HG02885 (cell line): ENCODE data around the gene SRPX.

Experiments used
- ATAC-seq: cut with Tn5 transposase; IDR thresholded peaks from one replicate; pipeline ENCODE4 v1.9.1; 2021; ENCODE audit warnings: mild to moderate bottlenecking; ENCODE audit not compliant: unreplicated experiment, poor library complexity

The SRPX gene

DNA sequence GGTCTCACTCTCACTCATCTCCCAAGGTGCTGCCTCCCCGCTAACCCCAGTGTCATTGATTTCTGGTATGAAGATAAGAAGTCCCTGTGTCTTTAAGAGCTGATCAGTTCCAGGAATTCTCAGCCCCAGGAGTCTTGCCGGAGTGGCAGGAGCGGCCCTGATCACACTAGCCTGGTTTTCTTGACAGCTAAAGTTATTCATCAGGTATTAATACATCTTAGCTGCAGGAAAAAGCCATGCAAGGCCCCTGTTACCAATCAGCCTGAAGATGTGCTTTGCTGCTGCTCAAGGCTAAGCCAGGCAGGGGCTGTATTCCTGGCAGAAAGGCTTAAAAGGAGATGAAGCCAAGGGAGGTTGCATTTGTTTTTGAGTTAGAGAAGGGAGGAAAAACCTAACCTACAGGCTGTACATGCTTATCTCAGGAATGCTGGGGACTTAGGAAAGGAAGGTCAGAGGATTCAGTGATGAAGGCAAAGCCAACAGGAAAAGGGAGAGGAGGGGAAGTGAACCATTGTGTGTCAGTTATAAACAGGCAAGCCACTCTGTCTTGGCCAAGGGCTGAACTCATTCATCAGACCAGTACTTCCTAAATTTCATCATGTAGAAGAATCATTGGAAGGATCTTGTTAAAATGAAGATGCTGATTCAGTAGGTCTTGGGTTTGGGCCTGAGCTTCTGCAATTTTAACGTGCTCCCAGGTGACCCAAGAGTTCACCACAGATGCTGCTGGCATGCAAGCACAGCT lies 8.6 kb downstream of the SRPX start:
- no peak for ATAC-seq

DNA sequence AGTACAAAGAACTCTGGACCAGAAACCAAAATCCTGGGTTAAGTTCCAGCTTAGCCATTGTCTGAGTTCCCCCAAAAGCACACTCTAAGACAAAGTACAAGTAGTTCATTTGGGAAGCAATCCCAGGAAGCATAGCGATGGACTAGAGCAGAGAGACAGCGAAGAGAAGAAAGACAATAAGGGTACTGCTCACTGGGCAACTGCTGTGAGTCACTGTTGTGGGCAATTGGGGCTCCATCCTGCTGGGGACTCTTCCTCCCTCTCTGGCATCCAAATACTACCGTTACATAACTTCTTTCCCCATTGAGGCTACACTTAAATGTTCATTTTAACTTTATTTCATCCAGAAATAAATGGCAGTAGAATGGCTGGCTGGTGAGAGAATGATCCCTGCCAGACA lies 14.1 kb downstream of the SRPX start:
- no peak for ATAC-seq

DNA sequence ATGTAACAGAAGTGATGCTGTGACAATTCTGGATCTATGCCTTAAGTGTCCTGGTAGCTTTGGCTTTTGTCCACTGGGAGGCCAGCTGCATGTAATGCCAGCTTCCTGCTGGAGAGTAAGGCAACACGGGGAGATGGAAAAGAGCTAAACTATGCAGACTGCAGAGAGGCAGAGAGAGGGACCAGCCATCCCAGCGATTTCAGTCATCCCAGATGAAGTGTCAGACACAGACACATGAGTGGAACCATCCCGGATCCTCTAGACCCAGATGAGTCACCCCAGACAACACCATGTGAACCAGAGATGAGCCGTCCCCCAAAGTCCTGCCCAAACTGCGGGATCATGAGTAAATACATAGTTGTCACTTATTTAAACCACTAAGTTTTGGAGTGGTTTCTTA lies 14.6 kb downstream of the SRPX start:
- ATAC-seq = no peak

DNA sequence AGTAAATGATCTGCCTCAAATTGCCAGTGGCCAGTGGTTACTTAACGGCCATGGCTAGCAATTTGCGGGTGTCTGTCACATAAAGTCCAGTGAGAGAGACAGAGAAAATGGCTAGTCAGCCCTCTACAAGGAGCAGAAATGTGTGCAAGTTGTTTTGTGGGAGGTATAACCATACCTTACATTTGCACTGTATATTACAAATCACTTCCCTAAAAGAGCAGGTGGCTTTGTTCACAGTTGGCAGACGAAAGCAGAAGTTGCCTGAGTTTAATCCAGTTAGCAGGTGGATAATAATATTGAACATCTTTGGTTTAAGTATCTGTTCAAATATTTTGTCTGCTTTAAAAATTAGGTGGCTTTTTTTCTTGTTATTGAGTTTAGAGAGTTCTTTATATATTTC lies 15.6 kb downstream of the SRPX start:
- peak; percentile 81 for ATAC-seq

DNA sequence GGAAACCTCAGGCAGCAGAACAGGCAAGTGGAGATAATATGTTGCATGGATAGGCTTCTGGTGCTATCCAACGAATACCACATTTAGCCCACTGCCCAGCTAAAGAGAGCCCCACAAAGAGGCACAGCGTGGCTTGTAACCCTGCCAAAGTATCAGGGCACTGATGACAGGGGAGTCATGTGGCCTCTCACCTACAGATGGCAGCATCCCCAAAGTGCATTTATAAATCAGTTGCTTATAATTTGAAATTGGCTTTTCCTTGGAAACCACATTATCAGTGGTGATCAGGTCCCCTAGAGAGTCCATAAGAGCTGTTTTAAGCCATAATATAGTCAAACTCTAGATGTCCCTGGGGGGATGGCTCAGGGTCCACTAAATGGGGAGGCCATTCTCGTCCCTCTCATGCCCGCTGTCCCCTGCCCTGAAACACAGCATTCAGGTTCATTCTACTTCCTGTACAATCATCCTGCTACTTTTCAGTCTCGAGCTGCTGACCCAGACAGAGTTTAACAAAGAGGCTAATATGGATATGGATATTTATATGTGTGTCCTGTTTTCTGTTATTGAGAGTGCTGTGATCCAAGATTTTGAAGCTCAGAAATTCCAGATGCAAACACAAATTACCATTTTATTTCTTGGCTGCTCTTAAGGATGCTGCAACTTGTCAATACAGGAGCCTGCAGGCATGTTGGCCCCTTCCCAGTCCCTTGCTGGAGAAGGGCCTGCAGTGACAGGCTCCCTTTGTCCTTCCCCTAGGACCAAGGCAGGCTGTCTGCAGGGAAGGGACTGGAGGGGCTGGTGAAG lies 28.5 kb downstream of the SRPX start:
- ATAC-seq = peak; percentile 80

DNA sequence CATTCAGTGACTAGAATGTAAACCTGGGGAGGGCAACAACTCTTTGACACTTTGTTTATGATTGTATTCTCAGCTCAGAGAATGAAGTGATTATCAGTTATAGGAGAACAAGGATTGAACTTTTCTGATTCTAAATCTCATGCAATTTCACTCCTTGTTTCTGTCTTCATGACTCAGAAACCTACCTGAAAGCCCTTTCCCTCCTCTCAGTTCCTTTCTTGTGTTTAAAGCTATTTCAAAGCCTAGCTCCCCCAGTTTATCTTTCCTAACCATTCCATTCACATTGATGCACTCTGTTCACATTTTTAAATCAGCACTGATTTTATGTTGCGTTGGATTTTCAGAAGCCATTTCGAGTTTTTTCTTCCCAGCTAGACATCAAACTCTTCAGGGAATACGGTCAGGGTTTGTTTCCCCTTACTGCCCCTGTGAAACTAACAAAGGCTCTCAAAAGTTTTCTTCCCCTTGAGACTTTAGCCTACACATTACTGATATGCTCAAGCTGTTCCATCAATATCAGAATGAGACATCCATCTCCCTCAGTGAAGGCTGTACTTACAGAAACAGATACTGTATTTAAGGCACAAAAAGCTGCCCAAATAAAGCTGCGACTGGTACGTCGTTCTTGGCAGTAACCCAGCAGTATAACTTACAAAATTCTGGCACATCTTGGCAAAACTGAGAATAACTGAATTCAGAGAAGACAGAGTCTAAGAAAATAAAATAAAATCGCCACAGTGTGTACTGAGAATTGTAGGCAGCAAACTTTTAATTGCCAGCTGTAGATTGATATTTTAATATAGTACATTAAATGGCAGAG lies 31.0 kb downstream of the SRPX start:
- no peak for ATAC-seq

DNA sequence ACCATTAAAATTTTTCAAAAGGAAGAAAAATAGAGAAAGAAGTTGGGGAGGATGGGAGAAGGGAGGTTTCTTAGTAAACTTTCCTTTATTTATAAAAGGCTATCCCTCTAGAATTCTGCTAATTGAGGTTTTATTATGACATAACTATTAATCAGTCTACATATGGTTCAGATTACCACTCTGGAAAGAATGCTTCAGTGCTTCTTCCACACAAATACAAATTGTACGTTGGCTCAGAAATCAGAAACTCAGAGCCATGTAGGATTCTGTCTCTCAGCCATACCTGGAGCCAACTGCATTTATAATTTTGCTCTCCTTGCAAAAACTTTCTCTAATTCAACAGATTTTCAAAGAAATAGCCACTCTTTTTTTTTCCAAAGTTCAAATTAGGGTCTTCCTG lies 37.1 kb downstream of the SRPX start:
- no peak for ATAC-seq

DNA sequence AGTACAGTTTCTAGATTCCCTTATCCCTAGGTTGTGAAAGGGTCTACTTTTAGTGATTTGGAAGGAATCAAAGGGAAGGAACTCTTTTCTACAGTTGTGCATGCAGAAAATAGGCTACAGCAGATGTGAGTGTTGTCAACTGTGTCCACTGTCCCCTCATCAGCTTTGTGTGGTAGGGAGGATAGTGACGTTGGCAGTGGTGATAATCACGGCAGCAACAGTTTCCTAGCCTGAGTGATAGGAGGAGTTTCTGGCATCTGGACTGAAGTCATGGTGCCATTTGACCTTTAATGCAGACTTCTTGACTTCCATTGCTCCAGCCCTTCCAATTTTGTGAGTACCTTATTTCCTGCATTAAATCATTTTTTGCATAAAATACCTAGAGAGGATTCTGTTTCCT lies 39.3 kb downstream of the SRPX start:
- ATAC-seq = no peak

DNA sequence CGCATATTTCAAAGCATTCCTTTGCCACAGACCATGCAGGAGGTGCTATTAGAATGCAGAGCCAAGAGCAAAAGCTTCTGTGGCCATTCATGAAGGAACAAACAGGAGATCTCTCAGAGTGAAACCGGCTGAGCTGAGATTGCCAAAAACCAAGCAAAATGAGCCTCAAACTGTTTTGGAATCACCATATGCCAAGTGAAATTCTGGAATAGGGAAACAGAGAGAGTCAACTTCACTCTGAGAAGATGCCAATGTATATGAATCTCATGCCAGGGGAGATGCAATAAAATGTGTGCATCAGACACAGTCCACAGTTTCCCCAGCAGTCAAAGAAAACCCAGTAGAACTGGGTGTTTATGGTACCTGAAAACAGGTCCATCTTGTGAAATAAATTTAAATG lies 42.3 kb downstream of the SRPX start:
- no peak for ATAC-seq

DNA sequence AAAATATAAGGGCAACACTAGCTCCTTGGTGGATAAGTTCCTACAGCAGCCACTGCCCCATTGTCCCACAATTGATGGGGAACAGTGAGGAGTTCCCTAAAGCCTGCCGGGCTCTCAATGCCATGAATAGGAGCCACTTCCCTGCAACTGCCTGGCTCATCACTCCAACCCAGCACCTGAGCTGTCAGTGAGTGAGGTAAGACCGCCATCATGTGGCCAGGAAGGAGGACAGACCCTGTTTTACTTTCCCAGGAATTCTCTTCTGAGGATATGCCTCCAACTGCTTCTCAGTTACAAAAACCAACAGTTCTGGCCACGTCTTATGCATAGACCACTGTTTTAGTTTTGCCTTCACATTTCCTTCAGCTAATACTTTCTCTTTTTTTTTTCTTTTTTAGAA lies 45.5 kb downstream of the SRPX start:
- no peak for ATAC-seq

DNA sequence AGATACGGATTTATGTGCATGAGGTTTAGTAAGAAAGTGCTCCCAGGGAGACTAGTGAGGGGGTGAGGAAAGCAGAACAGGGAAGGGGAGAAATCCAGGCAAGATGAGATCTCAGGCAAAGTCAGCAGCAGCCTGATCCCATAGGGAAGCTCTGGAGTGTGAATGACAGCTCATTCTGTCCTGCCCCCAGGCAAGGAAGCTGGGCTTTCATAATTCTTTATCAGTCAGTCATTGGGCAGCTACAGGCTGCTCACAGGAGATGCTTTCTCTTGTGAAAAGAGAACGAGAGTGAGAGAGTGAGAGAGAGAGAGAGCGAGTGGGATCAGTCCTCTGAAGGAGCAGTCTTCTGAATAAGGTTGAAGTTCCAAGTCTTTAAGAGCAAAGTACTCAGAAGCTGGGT lies 48.1 kb downstream of the SRPX start:
- no peak for ATAC-seq

DNA sequence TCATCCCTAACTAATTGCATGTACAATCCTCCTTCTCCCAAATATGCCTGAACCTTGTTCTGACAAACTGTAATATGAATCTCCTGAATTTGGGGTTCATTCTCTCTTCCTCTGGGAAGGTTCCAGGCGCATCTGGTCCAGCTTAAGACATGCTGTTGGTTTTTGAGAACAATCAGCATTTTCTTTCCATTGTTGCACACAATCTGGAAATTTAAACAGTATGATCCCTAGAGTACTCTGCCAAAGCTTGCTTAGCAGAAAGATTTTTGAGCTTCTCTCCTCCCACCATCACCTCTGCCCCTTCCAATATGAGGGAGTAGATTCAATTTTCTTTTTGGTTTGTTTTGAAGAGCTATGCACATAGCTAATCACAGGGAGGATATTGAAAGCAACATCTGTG lies 50.1 kb downstream of the SRPX start:
- no peak for ATAC-seq

DNA sequence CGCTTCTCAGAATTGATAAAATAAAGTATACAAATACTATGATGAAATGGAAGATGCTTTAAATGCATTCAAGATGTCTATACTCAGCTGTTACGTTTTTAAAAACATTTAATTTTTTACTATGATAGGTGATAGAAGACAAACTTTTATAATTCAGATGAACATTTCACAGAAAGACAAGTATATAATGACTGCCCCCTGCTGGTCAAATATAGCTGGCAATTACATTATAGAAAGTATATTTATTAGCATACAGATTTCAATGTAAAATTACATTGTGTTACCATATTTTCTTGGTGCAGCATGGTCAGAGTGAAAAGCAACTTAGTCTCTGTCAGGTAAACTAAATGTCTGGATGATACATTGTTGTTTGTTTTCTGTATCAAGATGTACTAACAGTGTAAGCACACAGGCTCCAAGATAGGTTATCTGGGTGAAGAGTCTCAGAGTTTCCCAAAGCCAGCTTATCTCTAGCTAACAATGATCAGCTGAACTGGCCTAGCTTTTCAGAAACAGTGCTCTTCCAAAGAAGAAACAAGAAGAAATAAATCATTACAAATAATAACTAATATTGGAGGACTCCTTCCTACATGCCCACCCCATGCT lies 54.1 kb downstream of the SRPX start:
- no peak for ATAC-seq

DNA sequence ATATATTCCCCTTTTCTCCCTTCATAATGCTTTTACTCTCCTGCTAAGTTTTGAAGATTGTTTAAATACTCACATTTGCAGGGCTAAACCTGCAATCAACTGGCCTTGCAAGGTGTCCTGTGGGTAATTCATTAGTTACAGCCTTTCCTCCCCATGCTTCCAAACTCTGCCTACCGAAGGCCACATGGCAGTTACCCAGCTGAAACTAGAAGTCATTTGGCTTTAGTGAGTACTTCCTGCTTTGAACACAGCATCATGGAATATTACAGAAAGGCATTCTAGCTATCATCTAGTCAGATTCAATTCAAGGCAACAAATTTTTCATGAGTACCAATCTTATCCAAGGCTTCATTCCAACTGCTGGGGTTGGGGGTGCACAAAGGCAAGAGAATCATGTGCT lies 55.6 kb downstream of the SRPX start:
- no peak for ATAC-seq

DNA sequence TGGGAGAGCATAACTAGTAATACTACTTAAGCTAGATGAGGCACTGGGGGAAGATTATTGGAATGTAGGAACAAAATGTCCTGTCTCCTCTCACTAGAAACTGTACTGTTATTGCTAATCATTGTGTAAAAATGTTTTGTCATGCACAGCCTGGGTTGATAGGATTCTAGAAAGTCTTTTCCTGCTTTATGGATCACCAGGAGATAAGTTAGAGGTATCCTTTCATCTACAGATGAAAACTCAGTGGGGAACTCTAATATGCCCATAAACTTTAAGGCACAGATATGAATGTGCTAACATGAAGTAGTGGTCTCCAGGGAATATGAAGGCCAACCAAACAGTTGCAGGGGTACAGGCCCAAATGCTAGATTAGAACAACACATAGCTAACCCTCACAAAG lies 57.5 kb downstream of the SRPX start:
- ATAC-seq = no peak

DNA sequence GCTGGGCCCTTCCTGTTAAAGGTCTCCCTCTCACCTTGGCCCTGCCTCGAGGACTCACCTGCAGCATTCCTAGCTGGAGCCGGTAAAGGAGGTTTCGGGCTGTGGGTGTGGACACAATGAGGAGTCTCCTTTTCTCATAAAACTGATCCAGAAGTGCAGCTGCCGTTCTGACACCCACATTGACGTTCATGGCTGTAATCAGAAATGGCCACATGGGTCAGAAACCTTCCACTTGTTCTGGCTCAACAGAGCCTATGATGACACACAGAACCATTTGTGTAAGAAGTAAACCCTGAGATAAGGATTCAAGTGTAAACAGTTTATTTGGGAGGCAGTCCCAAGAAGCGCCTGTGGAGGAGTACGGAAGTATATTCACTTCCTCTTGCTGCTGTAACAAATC lies 63.8 kb downstream of the SRPX start:
- no peak for ATAC-seq

DNA sequence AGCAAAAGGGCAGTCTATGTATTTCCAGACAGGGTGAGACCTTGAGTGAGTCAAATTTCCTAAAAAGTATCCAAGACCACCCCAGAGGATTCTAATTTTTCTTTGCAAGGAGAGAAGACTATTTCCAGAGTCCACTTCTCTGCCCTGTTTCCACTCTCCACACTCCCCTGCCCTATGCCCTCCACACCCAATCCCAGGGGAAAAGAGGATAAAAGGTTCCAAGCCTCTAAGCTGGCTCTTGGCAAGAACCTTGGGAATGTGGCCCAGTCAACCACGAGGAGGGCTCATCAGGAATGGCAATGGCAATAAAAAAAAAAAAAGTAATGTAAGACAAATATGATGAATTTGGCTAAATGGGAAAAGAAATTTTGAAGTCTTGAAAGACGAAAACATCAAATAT lies 65.9 kb downstream of the SRPX start:
- no peak for ATAC-seq

DNA sequence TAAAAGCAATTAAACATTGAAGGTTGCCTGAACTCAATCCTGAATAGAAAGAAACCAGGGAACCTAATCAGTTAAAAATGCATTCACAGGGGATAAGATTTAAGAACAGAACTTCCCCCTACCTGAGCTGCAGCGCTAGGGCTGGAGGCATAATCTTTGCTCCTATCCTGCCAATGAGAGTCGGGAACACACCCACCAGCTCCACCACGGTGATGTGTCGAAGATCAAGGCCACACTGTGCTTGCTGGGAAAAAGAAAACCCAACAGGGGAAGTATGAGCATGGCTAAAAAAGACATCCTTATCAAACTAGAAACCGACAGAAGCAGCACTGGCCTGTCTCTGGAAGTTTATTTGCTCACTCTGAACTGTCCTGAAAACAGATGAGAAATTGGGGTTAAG lies 66.3 kb downstream of the SRPX start:
- no peak for ATAC-seq

DNA sequence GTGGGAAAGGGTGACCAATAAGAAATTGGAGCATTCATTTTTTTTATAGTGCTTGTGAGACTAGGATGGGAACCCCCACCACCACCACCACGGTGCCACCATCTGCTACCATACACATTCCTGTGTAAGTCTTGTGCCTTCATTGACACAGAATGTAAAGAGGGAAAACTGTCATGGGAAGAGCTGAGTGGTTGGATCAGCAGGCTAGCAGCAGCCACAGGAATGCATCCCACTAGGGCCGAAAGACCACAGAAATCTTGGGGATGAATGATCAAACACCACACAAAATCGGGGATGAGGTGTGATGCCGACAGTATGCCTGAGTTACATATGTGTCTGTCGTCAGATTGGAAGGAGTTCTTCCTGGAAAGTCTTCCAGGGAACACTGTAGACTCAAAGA lies 69.2 kb downstream of the SRPX start:
- no peak for ATAC-seq

DNA sequence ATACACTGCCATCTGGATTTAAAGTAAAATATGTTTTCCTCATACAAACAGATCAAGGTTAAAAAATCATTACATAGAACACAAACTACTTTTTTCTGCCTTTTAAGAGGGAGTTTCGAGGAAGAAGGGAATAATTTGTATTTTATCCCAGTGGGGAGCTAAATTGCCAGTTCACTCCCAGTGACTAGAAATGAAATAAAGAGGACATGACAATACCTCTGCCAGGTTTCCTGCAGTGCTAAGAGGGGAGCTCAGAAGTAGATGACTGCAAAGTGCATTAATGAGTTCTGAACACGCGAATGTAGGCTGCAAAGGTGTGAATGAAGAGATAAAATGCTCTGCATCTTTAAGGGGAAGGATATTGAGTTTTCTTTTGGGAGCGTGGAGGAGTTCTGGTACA lies 69.7 kb downstream of the SRPX start:
- no peak for ATAC-seq

DNA sequence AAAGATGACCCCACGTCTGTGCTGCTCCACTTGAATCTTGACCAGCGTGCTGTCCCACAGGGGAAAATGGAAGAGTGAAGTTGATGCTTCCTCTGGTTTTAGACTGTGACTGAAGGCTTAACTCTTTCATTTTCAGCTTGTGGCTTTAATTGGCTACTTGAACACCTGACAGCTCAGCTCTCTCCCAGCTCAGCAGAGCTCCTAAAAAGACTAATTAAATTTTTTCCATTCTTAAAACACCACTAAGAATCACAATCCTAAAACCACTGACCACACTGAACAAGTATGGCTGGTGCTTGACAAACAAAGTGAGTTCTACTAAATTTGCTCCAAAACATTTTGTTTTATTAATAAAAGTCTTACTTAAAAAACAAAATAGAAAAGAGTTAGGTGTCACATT lies 71.7 kb downstream of the SRPX start:
- ATAC-seq = no peak
